Neural crest cell (in vitro differentiated cells): ENCODE results near the gene RNLS. TPM values are rescaled to one million over a fixed set of nuclear protein-coding genes. Genes with fewer than 3 reads are reported as not detected.

Source experiments
- DNase-seq: peaks from one replicate; pipeline ENCODE4 v3.0.0; 2021; ENCODE audit warnings: low read depth, mixed read lengths, low spot score
- H3K27ac Mint-ChIP-seq: one replicate; pipeline ENCODE4 v1.8.0; 2021; ENCODE audit warnings: mild to moderate bottlenecking, mixed read lengths; ENCODE audit not compliant: unreplicated experiment
- H3K27me3 Mint-ChIP-seq: 2 replicates; pipeline ENCODE4 v1.8.0; 2021; ENCODE audit warnings: low read depth, mild to moderate bottlenecking, mixed read lengths
- H3K36me3 Mint-ChIP-seq: 2 replicates; pipeline ENCODE4 v1.8.0; 2021; ENCODE audit warnings: low read depth, mild to moderate bottlenecking, mixed read lengths
- H3K4me1 Mint-ChIP-seq: 2 replicates; pipeline ENCODE4 v1.8.0; 2021; ENCODE audit warnings: mixed read lengths
- H3K4me3 Mint-ChIP-seq: one replicate; pipeline ENCODE4 v1.8.0; 2021; ENCODE audit warnings: mild to moderate bottlenecking, mixed read lengths
- H3K9me3 Mint-ChIP-seq: 2 replicates; pipeline ENCODE4 v1.8.0; 2021; ENCODE audit warnings: mixed read lengths
- total RNA-seq: library from RNA; stranded (reverse); gene quantifications from 2 replicates; pipeline ENCODE4 v1.2.1, GENCODE V29; 2021
- TF ChIP-seq, protein P1 (sequence below): fragments of 200-600 bp; sonication (generic); conservative IDR thresholded peaks from 2 replicates; pipeline ENCODE4 v1.5.0; 2021; ENCODE audit warnings: antibody characterized with exemption, mild to moderate bottlenecking

The RNLS gene
- total RNA-seq, 1 donor from 2014 or later, result 3.3 TPM

DNA sequence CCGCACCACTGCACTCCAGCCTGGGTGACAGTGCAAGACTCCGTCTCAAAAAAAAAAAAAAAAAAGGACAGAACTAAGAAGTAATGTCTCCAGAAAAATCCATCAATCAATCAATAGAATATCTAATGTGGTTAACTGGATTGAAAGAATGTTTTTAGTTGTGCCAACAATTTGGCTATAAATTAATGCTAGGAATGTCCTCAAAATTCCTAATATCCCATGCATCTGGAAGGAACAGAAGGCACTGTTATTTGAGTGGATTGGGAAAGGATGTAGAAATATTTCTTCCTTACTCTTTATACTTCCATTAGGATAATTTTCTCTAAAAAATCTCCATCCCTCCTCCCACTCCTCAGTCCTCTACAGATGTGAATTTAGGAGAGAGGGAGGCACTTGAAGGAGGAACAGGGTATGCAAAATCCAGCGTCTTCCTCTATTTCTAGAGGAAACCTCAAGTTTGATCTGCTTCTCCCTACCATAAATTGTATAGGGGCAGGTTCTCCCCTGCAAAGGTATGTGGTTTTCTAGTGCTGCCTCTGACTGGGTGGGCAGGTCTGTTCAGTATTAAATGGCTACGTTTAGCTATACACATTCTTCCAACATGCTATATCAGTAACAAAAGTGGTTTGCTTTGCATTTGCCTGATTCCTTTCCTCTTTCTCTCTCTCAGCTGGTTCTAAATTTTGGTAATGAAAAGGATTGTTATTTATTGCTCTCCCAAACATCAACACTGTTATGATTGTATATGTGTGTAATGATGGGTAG lies 54.1 kb downstream of the RNLS start:
- H3K4me3 Mint-ChIP-seq, result no peak overlapping the region
- no peaks in the 10 kb centered on the region for H3K27me3 Mint-ChIP-seq
- H3K9me3 Mint-ChIP-seq, result no peaks in the 10 kb centered on the region
- no peak overlapping the region for H3K27ac Mint-ChIP-seq
- no peak for DNase-seq
- H3K4me1 Mint-ChIP-seq, result no peaks in the 10 kb centered on the region
- TF ChIP-seq, protein P1, sequence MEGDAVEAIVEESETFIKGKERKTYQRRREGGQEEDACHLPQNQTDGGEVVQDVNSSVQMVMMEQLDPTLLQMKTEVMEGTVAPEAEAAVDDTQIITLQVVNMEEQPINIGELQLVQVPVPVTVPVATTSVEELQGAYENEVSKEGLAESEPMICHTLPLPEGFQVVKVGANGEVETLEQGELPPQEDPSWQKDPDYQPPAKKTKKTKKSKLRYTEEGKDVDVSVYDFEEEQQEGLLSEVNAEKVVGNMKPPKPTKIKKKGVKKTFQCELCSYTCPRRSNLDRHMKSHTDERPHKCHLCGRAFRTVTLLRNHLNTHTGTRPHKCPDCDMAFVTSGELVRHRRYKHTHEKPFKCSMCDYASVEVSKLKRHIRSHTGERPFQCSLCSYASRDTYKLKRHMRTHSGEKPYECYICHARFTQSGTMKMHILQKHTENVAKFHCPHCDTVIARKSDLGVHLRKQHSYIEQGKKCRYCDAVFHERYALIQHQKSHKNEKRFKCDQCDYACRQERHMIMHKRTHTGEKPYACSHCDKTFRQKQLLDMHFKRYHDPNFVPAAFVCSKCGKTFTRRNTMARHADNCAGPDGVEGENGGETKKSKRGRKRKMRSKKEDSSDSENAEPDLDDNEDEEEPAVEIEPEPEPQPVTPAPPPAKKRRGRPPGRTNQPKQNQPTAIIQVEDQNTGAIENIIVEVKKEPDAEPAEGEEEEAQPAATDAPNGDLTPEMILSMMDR, result no peak
- no peaks in the 10 kb centered on the region for H3K36me3 Mint-ChIP-seq

DNA sequence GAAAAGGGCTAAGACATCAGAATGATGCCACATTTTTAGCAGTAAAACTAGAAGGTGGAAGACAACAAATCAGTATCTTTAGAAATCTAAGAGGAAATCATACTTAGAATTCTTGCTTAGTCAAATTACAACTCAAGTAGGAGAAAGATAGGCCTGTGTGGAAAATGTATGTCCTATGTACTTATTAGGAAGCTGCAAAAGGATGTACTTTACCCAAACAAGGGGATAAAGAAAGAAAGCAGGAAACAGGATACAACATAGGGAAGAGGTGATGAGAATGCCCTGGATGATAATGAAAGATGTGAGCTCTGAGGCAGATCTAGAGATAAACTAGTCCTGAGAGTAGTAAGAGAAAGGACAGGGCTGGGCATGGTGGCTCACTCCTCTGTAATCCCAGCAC lies 54.9 kb downstream of the RNLS start:
- no peak for DNase-seq
- Mint-ChIP-seq H3K27ac (no peak overlapping the region), H3K36me3 (no peaks in the 10 kb centered on the region), H3K4me1 (no peaks in the 10 kb centered on the region), H3K9me3 (no peaks in the 10 kb centered on the region), H3K27me3 (no peaks in the 10 kb centered on the region), H3K4me3 (no peak overlapping the region)
- TF ChIP-seq, protein P1, result no peak

DNA sequence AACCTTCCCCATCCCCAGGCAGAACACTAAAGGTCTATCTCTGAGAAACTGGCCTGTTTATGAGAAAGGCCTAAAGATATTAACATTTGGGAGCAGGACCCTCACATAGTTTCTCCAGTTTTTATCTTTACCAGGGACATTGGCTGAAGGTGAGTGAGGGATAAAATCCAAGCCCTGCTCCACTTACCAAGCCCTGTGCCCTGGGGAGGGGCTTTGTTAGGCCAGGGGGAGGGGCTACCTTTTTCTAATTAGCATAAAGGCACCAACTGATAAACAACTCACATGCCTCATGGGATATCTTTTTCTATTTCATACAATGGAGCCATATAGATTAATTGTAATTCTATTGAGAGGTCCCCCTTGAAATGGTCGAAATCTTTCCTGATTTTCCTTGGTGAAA lies 55.9 kb downstream of the RNLS start:
- no peaks in the 10 kb centered on the region for H3K36me3 Mint-ChIP-seq
- H3K27me3 Mint-ChIP-seq, result no peaks in the 10 kb centered on the region
- no peak for DNase-seq
- H3K4me3 Mint-ChIP-seq, result no peak overlapping the region
- no peaks in the 10 kb centered on the region for H3K9me3 Mint-ChIP-seq
- H3K27ac Mint-ChIP-seq, result no peak overlapping the region
- H3K4me1 Mint-ChIP-seq, result no peaks in the 10 kb centered on the region
- TF ChIP-seq, protein P1, result no peak

DNA sequence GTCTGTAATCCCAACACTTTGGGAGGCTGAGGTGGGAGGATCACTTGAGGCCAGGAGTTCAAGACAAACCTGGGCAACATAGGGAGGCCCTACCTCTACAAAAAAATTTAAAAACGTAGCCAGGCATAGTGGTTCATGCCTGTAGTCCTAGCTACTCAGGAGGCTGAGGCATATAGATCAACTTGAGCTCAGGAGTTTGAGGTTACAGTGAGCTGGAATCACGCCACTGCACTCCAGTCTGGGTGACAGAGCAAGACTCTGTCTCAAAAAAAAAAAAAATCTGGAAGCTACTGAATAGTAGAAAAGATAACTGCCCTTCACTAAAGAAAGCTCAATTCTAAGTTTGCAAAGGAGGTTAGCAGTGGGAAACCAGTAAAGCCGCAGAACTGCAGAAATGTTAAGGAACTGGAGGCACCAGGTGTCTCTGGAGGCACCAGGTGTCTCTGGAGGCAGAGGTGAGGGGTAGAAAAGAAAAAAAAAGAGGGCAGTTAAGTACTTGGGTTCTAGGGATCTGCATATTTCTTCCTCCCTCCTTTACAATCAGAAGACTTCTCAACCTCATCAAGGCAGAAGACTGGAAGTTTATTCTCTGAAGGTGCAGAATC lies 56.5 kb downstream of the RNLS start:
- Mint-ChIP-seq H3K4me3 (no peak overlapping the region), H3K4me1 (no peaks in the 10 kb centered on the region), H3K27ac (no peak overlapping the region), H3K36me3 (no peaks in the 10 kb centered on the region), H3K27me3 (no peaks in the 10 kb centered on the region), H3K9me3 (no peaks in the 10 kb centered on the region)
- TF ChIP-seq, protein P1, result no peak
- no peak for DNase-seq

DNA sequence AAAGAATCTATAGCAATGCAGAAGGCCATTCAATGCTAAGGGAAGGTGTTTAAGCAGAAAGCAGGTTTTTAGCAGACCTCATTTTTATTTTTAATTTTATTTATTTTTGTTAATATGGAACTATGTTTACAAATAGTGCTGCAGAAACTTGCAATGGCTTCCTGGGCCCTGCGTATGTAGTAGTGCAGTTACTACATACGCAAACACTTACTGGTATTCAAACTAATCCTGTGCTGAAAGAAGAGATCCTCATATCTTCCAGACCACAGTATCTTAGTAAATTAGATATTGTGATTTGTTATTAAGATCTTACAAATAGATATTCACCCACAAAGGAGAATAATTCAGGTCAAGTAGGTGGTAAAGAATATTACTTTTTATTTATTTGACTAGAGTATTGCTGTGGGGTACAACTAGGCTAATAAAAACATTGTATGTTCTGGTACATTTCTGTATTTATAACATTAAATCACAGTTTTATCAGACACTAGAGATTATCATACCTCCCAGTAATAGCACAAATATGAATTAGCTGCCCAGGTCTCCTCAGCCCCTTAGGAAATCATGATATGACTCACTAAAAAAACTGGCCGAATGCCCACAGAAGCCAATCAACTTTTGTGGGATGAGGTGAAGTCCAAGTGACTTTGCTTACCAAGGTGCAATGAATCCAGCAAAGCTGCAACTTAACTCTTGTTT lies 57.6 kb downstream of the RNLS start:
- TF ChIP-seq, protein P1, result no peak
- Mint-ChIP-seq H3K9me3 (no peaks in the 10 kb centered on the region), H3K4me3 (no peak overlapping the region), H3K36me3 (no peaks in the 10 kb centered on the region), H3K27me3 (no peaks in the 10 kb centered on the region), H3K4me1 (no peaks in the 10 kb centered on the region), H3K27ac (no peak overlapping the region)
- DNase-seq, result no peak
